Measurements from ENCODE around the gene RAB11FIP3. TPM values are rescaled to one million over a fixed set of nuclear protein-coding genes. Genes with fewer than 3 reads are reported as not detected.

The RAB11FIP3 gene
- total and polyA plus RNA-seq, 9 donors = 18.0 to 58.1 (median 38.1) TPM

GRCh38 chr16:389352-389751, 36.1 kb upstream of the RAB11FIP3 start:
- Histone ChIP-seq H3K27me3 (no peaks in the 10 kb centered on the region), H3K27ac (no peak overlapping the region), H3K36me3 (no peaks in the 10 kb centered on the region), H3K9me3 (no peaks in the 10 kb centered on the region), H3K4me1 (ENCODE audit: insufficient read depth) (no peaks in the 10 kb centered on the region), H3K4me3 (no peak overlapping the region)
- no peak for DNase-seq
- intact Hi-C loops (cut with DNase I) = loop anchor here in 2 of 4 donors (10.0 kb wide), 2 partner anchors 265 to 275 kb away; partner anchors contain the start of gene RHOT2 (in 1 of the 2)
- 79 to 91% (median 89%) methylated on average over 10 of the region's 10 CpGs for WGBS, 3 donors
- TF ChIP-seq POLR2A (IDR thresholded peaks at IDR 0.05) (no peak), EP300 (IDR thresholded peaks at IDR 0.05) (no peak), CTCF (IDR thresholded peaks at IDR 0.05) (no peak)

GRCh38 chr16:391885-392335, 33.5 kb upstream of the RAB11FIP3 start:
- TF ChIP-seq POLR2A (IDR thresholded peaks at IDR 0.05) (no peak), CTCF (IDR thresholded peaks at IDR 0.05) (peak in 1 of 3 donors; percentile 52), EP300 (IDR thresholded peaks at IDR 0.05) (no peak)
- H3K27me3 ChIP-seq = no peaks in the 10 kb centered on the region
- no peak overlapping the region for H3K27ac ChIP-seq
- no peaks in the 10 kb centered on the region for H3K36me3 ChIP-seq
- DNase-seq = peak in 3 of 5 donors; percentile 60 to 73 (median 66)
- no peak overlapping the region for H3K4me3 ChIP-seq
- H3K9me3 ChIP-seq = no peaks in the 10 kb centered on the region
- no peaks in the 10 kb centered on the region for H3K4me1 ChIP-seq (ENCODE audit: insufficient read depth)
- WGBS, 3 donors = 71 to 76% (median 74%) methylated on average over 7 of the region's 7 CpGs
- intact Hi-C loops (cut with DNase I) = no loop called here

- no peaks in the 10 kb centered on the region for H3K27me3 ChIP-seq
- DNase-seq = no peak
- WGBS, 3 donors = 86 to 96% (median 94%) methylated on average over 7 of the region's 7 CpGs
- intact Hi-C loops (cut with DNase I) = no loop called here
- no peak overlapping the region for H3K4me3 ChIP-seq
- no peak overlapping the region for H3K27ac ChIP-seq
- no peaks in the 10 kb centered on the region for H3K4me1 ChIP-seq (ENCODE audit: insufficient read depth)
- H3K36me3 ChIP-seq = no peaks in the 10 kb centered on the region
- TF ChIP-seq EP300 (IDR thresholded peaks at IDR 0.05) (no peak), CTCF (IDR thresholded peaks at IDR 0.05) (no peak), POLR2A (IDR thresholded peaks at IDR 0.05) (no peak)
- no peaks in the 10 kb centered on the region for H3K9me3 ChIP-seq
These were observed 32.9 kb upstream of the RAB11FIP3 start for GRCh38 chr16:392450-393030.

- peak overlapping the region; percentile 83 to 91 for H3K27ac ChIP-seq
- H3K4me1 ChIP-seq (ENCODE audit: insufficient read depth) = peaks cover 3% of the 10 kb centered on the region
- H3K4me3 ChIP-seq = no peak overlapping the region
- intact Hi-C loops (cut with DNase I) = no loop called here
- 13 to 21% (median 15%) methylated on average over 3 of the region's 3 CpGs for WGBS, 3 donors
- H3K27me3 ChIP-seq = no peaks in the 10 kb centered on the region
- DNase-seq = no peak
- H3K9me3 ChIP-seq = no peaks in the 10 kb centered on the region
- no peaks in the 10 kb centered on the region for H3K36me3 ChIP-seq
- TF ChIP-seq EP300 (IDR thresholded peaks at IDR 0.05) (no peak), CTCF (IDR thresholded peaks at IDR 0.05) (no peak), POLR2A (IDR thresholded peaks at IDR 0.05) (no peak)
These were observed 29.2 kb upstream of the RAB11FIP3 start for GRCh38 chr16:396199-396598.

Measured in ovary (tissue), 9 donors.